T follicular helper cell (primary cell): ENCODE measurements around the gene PFN4.
"Not testable (repeated sequence)": the region's sequence is repeated elsewhere in the genome, so short reads cannot be mapped to it uniquely, and the experiment has no call there.

ENCODE experiments used
- DNase-seq: peaks from one replicate; pipeline ENCODE4 v3.0.0-alpha.2; 2020; ENCODE audit warnings: low read depth

Gene PFN4

DNA sequence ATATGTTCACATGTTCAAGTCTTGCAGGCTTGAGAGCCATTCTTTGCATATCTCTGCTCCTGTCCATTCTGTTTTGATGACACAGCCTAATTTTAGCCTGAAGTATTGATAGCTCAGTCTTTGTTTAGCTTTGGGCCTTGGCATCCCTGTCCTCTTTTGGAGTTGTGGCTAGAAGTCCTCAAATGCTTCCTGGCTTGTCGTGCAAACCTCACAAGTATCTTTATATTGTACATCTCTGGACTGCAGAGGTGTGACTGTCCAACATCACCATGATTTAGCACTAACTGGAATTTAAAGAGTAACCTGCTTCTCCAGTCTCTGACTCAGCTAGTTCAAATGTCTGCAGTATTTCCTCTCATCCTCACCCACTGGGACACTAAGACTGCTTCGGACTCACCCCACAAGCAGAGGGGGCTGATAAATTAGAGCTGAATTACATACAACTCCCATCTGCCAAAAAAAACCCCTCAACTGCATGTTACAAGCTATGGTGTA, 11.7 kb downstream of the PFN4 start:
- DNase-seq = no peak

GRCh38 chr2:24110660-24111303, 12.4 kb downstream of the PFN4 start:
- no peak for DNase-seq

- DNase-seq = not testable (repeated sequence)
These were observed 13.7 kb downstream of the PFN4 start for GRCh38 chr2:24109431-24109830.

GRCh38 chr2:24107336-24107735, 15.8 kb downstream of the PFN4 start:
- no peak for DNase-seq

GRCh38 chr2:24106786-24107185, 16.3 kb downstream of the PFN4 start:
- no peak for DNase-seq

DNA sequence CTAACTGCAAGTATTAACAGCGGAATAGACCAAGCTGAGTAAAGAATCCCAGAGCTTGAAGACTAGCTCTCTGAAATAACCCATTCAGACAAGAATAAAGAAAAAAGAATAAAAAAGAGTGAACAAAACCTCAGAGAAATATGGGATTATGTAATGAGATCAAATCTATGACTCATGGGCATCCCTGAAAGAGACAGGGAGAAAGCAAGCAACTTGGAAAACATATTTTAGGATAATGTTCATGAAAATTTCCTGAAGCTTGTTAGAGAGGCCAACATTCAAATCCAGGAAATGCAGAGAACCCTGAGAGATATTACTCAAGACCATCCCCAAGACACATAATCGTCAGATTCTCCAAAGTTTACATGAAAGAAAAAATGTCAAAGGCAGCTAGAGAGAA, 17.3 kb downstream of the PFN4 start:
- no peak for DNase-seq

- DNase-seq = no peak
These were observed 18.2 kb downstream of the PFN4 start for GRCh38 chr2:24104906-24105305.

DNA sequence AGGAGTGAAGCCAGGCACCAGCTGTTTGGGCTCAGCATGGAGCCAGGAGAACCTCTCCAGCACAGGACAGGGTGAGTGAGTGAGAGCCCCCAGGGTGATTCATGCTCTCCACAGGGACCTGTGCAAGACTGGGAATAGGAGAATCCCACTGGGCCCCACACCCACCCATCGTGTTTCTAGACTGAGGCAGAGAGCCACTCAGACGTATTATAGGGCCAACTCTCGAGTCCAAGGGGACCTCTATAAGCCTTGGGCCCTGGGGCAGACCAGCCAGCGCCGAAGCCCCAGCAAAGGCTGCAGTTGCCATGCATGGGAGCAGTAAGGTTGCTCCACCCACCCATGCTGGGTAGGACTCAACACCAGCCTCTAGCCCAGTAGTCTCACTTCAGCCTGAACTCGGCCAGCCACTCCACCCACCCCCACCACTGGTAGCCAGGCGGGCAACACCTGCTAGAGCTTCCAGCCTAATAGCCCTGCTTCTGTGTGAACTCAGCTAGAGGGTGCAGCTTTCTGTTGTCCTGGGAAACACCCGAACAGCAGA, 19.0 kb downstream of the PFN4 start:
- DNase-seq = no peak

GRCh38 chr2:24102677-24103076, 20.5 kb downstream of the PFN4 start:
- no peak for DNase-seq

DNA sequence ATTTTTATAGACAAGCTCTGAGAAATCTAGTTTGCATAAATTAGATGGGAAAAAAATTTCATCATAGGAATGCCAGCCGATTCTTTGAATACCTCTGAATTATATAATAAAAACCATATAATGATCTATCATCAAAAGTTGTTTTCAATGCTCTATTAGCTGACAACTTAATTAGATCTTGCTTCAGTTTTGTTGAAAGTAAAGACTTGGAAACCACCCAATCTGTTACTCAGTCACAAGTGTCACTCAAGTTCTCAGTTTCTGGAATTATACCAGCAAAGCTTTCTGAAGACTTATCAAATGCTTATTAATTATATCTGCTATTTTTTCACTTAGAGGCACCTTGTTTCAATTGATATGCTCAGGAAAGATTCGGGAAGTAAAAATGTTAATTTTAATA, 21.1 kb downstream of the PFN4 start:
- no peak for DNase-seq

DNA sequence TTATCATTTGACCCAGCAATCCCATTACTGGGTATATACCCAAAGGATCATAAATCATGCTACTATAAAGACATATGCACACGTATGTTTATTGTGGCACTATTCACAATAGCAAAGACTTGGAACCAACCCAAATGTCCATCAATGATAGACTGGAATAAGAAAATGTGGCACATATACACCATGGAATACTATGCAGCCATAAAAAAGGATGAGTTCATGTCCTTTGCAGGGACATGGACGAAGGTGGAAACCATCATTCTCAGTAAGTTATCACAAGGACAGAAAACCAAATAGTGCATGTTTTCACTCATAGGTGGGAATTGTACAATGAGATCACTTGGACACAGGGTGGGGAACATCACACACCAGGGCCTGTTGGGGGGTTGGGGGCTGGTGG, 22.4 kb downstream of the PFN4 start:
- DNase-seq = not testable (repeated sequence)

GRCh38 chr2:24095171-24095677, 27.9 kb downstream of the PFN4 start:
- not testable (repeated sequence) for DNase-seq

- not testable (repeated sequence) for DNase-seq
These were observed 29.9 kb downstream of the PFN4 start for GRCh38 chr2:24093270-24093669.

GRCh38 chr2:24088821-24089359, 34.2 kb downstream of the PFN4 start:
- DNase-seq = no peak

DNA sequence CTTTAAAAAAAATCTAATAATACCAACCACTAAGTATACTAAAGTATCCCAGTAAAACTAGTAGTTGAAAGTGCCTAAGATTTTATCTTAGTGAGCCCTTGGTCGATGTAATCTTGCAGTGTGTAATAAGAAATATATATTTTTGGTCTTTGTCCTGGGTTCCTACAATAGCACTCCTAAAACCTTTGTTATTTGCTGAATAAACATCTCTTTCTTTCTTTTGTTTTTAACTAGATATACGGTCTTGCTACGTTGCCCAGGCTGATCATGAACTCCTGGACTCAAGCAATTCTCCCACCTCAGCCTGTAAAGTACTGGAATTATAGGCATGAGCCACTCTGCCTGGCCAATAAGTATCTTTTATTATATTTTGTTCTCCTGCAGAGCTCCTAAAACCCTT, 36.1 kb downstream of the PFN4 start:
- DNase-seq = no peak

DNA sequence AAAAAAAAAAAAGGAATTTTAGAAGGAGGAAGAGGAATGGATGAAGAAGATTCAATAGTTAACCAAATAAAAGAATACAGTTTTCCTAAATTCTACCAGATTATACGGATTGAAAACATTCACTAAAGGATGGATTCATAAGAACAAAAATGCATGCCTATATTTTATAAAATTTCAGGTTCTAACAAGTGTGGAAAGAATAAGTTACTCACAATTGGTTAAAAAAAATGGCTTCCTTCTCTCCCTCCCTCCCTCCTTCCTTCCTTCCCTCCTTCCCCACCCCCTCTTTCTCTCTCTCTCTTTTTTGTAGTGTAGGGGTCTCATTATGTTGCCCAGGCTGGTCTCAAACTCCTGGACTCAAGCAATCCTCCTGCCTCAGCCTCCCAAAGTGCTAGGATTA, 36.9 kb downstream of the PFN4 start:
- DNase-seq = no peak

DNA sequence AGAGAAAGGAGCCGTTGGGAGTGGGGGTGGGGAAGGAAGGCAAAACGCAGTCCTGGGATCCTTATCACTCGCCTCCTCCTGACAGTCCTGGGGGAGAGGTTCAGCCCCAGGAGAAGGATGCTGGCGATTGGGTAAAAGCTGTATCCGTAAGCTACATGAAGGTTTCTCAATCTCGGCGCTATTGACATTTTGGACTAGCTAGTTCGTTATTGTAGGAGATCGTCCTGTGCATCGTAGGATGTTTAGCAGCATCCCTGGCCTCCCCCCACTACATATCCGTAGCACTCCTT, 38.0 kb downstream of the PFN4 start:
- no peak for DNase-seq

- DNase-seq = peak; percentile 66
These were observed 38.5 kb downstream of the PFN4 start, which contains the start of gene TP53I3 for GRCh38 chr2:24084386-24085199. Gene TP53I3, minus strand, starts transcription at chr2:24084834. Its CDS starts 508 bp downstream, at chr2:24084326.

DNA sequence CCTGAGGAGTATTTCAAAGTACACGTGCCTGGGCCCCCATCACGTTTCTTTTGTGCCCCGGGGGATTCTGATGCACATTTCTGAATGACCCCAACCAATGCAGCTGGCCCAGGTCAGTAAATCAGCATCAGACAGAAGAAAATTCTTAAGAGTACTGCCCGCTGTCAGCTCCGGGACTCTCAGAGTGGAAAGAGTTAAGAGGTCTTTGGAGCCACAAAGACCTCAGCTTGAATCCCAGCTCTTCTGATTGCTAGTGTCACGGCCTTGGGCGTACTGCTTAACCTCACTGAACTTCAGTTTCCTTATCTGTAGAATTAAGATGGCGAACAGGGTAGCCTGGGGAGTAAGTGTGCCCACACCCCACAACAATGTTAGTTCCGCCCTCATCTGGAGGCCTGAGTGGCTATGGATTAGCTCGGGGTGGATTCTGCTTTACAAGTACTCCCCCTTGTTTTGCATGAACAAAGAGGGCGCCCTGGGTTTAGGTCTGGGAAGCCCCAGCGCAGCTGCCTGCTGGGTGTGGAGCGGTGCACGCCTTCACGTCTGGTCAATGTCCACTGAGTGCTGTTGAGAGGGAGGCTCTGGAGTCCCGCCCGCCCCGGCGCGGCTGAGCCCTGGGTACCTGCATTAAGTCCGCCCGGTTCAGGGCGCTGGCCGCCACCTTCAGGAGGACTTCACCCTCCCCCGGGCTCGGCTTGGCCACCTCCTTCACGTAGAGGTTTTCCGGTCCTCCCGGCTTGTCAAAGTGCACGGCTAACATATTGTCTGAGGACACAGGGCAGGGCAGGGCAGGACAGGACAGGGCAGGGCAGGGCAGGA, 39.4 kb downstream of the PFN4 start:
- DNase-seq = peak; percentile 5

DNA sequence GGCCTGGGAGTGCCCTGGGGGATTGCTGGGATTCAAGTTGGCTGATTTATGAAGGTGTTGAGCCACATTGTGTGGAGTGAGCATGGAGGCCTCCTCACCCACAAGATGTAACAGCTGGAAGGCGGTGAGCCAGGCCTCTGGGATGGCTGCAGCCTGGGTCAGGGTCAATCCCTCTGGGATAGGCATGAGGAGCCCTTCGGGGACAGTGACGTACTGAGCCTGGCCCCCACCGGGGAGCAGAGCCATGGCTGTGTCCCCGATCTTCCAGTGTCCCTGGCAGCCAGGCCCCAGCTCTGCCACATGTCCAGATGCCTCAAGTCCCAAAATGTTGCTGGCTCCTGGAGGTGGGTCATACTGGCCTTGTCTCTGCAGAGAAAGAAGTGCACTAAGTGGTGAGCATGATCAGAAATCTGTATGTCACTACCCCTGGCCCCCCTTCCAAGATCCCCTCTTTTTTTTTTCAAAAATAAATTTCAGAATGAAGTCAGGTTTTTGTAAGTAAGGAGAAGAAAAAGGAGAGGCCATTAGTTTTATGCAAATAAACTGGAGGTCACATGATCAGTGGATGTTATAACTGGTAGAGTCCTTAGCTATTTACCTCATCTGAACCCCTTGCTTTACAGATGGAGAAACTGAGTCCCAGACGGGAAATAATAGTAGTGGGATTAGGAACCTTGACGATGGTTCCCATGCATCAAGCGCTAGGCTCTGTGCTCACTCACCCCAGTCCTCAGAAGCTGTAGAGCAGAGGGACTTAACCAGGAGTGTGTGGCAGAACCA, 40.2 kb downstream of the PFN4 start:
- no peak for DNase-seq

GRCh38 chr2:24080701-24081100, 42.4 kb downstream of the PFN4 start:
- no peak for DNase-seq
